ENCODE results near the gene GOLGA8K. TPM values are rescaled to one million over a fixed set of nuclear protein-coding genes. Genes with fewer than 3 reads are reported as not detected.
"Not testable (repeated sequence)": the region's sequence is repeated elsewhere in the genome, so short reads cannot be mapped to it uniquely, and the experiment has no call there.

The GOLGA8K gene, protein sequence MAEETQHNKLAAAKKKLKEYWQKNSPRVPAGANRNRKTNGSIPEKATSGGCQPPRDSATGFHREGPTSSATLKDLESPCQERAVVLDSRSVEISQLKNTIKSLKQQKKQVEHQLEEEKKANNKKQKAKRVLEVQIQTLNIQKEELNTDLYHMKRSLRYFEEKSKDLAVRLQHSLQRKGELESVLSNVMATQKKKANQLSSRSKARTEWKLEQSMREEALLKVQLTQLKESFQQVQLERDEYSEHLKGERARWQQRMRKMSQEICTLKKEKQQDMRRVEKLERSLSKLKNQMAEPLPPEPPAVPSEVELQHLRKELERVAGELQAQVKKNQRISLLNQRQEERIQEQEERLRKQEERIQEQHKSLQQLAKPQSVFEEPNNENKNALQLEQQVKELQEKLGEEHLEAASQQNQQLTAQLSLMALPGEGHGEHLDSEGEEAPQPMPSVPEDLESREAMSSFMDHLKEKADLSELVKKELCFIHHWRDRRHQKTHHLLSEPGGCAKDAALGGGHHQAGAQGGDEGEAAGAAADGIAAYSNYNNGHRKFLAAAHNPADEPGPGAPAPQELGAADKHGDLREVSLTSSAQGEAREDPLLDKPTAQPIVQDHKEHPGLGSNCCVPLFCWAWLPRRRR
- total RNA-seq: 1.2 and 1.9 TPM in 2 replicates

DNA sequence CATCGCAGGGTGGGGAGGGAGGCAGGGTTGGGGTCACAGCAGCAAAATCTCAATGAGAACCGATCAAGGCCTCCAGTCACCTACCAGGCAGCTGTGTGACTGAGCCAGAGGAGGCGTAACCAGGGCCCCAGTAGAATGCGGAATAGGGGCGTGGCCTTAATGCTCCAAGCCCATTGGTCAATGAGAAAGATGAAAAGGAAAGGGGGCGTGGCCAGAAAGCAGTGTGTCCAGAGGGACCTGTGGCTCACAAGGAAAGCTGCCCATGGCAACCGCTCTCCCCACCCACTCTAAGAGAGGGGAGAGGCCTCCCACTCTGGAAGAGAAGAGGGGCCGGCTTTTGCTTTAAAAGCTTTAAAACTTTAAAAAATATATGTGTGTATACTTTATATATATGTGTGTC lies at the start of gene GOLGA8K:
TSS of gene GOLGA8K (minus strand) at position 101 of the 400 bp plus-strand sequence. CDS start at position 3, 98 bp downstream.
- intact Hi-C loops (cut with micrococcal nuclease): not testable (repeated sequence)

DNA sequence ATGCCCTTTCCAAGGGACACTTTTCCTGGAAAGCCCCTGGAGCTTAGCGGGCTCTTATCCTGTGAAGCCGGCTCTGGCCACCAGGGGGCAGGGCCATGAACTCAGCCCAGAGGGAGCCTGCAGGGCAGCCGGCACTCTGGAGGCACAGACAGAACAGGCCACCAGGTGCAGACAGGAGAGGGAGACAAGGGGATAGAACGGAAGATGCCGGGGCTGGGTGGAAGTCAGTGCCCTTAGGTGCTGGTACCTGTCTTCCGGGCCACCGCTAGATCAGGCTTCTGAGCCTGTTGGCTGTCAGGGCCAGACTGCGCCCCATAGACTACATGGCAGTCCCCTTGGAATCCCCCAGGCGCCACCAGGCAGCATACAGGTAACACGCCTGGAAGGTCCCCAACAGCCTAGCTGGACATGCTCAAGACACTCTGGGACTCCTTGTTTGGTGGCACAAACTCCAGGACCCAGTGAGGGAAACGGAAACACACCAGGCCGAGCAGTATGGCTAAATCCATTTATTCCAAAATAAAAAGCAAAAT lies 37.4 kb upstream of the GOLGA8K start:
- intact Hi-C loops (cut with micrococcal nuclease): not testable (repeated sequence)

DNA sequence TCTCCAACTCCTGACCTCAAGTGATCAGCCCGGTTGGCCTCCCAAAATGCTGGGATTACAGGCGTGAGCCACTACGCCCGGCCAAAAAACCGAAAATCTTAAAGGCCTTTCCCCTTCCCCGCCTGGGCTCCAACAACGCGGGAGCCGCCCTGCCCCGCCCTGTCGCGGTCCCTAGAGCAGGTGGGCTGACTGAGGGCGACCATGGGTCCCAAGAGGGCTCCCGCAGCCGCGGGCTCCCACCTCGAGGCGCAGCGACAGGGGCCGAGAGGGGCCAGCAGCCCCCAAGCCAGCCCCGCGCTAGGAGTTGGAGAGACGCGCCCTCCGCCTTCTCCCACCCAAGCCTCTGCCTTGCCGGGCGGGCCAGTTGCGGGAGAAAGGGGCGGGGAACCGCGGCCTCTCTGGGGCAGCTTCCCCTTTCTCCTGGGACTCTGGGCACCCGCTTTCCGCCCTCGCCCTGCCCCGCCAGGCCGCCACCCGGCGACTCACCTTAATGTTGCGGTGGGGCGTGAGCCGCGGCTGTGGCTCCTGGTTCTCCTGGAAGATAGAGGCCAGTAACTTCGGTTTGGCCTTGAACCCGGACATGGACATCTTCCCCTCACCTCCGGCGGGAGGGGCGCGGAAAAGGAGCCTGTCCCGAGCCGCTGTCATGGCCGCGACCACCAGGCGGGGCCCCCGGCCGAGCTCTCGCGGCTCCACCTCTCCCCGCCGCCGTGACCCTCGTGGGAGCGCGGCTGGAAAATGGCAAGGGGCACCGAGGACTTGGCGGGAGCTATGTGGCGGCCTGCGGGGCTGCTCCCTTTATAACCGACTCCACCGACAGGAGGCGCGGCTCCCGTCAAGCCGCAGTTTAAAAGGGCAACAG lies 31.2 kb upstream of the GOLGA8K start:
- intact Hi-C loops (cut with micrococcal nuclease): not testable (repeated sequence)

DNA sequence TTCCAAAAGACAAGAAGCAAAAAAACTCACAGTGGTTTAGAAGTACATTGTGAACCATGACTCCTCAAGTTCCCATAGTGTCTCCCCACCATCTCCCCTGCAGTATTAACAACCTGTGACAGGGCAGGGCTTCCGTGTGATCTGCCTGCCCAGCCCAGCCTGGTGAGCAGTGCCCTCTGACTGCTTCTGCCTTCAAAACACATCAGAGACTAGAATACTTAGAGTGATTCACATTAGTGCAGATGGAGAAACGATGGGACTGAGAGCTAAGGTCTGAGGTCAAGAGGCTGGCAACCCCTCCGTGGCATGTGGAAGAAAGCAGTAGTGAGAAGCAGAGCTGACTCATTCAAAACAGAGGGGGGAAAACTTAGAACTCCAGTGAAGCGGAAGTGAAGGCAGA lies 24.5 kb upstream of the GOLGA8K start:
- intact Hi-C loops (cut with micrococcal nuclease): not testable (repeated sequence)

DNA sequence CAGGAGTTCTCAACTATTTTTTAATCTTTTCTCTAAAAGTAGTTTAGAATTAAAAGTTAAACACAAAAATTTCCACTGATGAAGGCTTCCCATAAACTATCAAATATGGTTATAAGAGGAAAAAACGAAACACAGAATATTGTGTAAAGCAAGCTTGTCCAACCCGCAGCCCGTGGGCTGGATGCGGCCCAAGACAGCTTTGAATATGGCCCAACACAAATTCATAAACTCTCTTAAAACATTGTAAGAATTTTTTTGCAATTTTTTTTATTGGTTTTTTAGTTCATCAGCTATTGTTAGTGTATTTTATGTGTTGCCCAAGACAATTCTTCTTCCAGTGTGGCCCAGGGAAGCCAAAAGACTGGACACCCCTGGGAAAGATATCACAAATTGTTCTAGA lies 23.4 kb upstream of the GOLGA8K start:
- intact Hi-C loops (cut with micrococcal nuclease): not testable (repeated sequence)

DNA sequence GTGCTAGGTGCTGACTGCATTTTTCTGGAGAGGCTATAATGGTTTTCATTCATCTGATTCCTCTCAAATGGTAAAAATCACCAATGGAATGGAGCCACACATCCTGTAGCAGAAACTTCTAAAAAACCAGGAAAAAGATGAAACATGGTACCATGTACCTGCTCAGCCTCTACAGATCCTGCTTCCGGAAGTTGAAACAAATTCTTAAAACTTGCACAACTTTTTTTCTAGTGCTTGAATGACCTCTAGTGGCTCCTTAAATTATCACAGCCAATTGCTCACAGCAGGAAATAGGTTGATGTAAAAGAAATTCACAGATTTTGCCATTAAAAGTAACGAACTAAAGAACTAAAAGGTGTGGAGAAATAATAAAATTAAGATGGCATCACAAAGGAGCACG lies 4.8 kb upstream of the GOLGA8K start:
- intact Hi-C loops (cut with micrococcal nuclease): not testable (repeated sequence)

DNA sequence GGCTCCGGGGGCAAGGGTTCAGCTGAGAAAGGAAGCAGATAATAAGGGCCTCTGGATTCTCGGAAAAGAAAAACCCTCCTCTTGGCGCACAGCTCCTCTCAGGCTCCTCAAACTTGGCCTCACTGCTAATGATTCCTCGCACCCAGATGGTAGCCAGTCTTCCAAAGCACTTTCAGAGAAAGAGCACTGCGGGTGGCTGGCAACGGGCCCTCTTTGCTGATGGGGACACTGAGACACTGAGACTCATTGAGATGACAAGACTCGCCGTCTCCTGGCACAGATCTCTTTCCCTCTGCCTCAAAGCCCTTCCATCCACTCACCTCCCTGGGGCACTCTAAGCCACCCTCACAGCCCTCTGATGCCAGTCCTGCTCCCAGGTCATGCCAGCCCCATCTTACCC lies 6.6 kb downstream of the GOLGA8K start:
- intact Hi-C loops (cut with micrococcal nuclease): not testable (repeated sequence)

DNA sequence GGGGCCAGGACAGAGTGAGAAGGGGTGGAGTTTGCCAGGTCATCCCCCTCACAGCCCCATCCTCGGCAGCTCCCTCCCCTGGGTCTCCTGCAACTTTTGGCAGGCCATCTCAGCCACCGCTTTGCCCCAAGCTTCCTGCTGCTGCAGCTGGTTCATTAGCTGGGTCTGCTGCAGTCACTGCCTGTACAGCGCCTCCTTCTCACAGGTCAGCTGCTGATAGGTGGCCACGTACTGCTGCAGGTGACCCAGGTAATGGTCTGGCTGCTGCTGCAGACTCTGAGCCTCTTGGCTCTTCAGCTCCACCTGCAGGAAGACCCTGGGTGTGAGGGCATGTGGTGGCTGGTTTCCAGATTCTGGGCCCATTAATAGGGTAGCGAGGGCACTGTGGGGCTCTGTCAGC lies 8.3 kb downstream of the GOLGA8K start:
- intact Hi-C loops (cut with micrococcal nuclease): not testable (repeated sequence)

DNA sequence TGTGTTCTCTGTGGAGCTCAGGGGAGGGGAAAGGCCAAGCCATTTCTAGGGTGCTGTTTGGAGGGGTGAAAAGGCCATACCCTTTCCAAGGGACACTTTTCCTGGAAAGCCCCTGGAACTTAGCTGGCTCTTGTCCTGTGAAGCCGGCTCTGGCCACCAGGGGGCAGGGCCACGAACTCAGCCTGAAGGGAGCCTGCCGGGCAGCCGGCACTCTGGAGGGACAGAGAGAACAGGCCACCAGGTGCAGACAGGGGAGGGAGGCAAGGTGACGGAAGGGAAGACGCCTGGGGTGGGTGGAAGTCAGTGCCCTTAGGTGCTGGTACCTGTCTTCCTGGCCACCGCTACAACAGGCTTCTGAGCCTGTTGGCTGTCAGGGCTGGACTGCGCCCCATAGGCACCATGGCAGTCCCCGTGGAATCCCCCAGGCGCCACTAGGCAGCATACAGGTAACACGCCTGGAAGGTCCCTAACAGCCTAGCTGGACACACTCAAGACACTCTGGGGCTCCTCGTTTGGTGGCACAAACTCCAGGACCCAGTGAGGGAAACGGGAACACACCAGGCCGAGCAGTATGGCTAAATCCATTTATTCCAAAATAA lies 14.9 kb downstream of the GOLGA8K start:
- intact Hi-C loops (cut with micrococcal nuclease): not testable (repeated sequence)

DNA sequence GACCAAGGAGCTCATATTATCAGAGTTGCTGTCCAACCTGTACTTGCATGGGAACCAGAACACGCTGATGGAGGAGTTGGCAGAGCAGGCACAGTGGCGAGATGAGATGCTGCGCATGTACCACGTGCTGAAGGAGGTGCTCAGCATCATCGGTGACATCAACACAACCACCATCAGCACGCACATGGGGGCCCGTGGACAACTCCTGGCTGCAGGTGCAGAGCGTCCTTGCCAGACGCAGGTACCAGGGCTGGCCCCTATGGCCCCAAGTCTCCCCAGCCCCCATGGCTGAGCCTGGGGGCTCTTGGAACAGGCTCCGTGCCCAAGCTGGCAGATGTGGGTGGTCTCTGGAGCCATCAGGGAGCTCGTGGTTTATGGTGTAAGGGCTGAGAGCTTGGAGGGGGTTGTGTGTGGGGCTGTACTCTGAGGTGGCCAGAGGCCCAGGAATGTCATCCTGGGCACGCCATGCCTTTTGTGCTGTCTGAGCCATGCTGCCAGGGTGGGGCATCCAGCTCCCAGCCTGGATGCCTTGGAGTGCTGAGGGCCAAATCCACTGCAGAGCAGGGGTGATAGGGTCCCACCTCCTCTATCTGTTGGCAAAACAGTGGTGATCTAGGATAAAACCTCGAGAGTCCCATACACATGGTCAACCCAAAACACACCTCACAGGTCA lies 17.1 kb downstream of the GOLGA8K start:
- intact Hi-C loops (cut with micrococcal nuclease): not testable (repeated sequence)

DNA sequence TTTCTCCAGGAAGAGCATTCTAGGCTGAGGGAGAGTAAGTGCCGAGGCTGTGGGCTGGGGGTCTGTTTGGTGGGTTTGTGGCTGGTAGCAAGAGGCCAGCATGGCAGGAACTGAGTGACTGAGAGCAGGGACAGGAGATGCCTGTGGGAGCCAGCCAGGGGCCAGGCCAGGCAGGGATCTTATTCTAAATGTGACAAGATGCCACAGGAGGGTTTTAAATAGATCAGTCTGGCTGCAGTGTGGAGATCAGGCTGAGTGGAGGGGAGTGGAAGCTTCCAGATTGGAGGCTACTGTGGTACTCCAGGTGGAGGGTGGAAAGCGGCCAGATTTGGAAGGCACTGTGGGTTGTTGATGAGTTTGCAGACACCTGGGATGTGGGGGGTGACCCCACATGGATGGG lies 28.9 kb downstream of the GOLGA8K start:
- intact Hi-C loops (cut with micrococcal nuclease): not testable (repeated sequence)

DNA sequence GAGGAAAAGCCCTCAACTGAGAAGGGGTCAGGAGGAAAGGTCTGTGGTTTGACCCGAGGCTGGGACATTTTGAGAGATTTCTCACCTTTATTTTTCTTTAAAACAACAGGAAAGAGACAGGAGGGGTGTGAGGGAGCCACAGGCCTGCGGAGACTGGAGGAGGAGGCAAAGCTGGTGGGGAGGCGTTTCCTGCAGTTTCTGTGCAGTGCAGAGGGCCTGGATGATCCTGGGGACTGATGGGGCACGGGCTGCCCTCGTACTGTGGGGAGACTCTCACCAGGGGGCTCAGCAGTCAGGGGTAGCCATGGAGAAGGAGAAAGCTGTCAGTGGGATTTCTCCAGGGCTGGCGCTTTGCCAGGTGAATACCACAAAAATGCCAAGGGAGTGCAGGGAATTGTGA lies 29.4 kb downstream of the GOLGA8K start:
- intact Hi-C loops (cut with micrococcal nuclease): not testable (repeated sequence)

DNA sequence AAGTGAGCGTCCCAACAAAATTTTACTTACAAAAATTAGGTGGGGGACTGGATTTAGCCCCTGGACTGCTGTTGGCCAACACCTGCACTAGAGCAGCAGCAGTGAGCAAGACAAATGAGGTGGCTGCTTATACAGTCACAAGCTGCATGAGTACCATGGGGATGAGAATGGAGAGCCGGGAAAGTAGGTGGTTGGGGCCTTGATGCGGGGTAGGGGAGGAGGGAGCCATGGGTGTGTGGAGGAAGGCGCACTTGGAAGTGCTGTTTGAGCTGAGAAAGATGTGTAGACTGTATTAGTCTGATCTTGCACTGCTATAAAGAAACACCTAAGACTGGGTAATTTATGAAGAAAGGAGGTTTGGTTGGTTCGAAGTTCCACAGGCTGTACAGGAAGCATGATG lies 31.0 kb downstream of the GOLGA8K start:
- intact Hi-C loops (cut with micrococcal nuclease): not testable (repeated sequence)

DNA sequence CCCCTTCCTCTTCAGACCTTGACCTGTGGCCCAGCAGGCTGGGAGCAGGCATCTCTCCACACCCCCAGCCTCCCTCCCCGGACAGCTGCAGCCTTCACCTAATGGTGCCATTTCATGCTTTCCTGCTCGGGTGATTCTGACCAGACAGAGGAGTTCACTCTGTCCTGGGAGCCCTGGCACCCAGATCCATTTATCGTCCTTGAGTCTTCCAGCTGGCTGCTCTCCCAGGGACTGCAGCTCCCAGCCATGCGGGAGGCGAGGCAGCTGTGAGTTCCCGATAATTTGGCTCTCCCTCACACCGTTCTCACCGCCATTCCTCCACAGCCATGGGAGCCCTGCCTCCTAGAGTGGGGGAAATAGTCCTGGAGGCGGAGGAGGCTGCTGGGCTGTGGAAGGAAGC lies 32.6 kb downstream of the GOLGA8K start:
- intact Hi-C loops (cut with micrococcal nuclease): not testable (repeated sequence)

DNA sequence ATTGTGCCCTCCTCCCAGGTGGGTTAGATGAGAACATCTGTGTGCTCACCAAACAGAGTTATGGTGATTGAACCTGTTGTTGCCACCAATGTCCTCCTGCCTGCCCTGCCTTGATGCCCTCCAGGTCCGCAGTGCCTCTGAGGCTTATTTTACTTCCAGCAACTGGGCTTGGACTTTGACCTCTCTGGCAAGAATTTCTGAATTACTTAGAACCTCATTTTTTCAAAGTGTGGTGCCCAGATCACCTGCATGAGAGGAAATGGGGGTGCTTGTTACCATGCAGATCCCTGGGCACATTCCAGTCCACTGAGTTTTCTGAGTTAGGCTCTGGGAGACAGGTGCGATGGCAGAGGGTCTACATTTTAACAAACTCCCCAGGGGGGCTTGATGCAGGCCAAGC lies 33.0 kb downstream of the GOLGA8K start:
- intact Hi-C loops (cut with micrococcal nuclease): not testable (repeated sequence)

DNA sequence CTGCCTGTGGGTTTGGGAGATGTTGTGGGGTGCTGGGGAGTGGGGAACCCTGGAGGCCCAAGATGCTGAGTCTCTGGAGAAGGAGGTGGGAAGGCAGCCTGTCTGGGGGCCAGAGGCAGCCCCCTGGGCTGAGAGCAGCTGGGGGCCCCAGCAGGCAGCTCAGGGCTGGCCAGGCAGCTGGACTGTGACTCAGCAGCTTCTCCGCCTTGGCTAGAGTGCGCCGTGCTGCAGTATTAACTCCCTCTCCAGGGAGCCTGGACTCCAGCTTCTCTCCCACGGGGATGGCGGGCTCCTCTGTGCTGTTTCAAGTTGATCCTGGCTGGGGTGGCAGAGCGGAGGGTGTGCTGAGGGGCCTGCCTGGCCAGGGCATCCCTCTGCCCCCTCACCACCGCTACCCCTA lies 36.6 kb downstream of the GOLGA8K start:
- intact Hi-C loops (cut with micrococcal nuclease): not testable (repeated sequence)

DNA sequence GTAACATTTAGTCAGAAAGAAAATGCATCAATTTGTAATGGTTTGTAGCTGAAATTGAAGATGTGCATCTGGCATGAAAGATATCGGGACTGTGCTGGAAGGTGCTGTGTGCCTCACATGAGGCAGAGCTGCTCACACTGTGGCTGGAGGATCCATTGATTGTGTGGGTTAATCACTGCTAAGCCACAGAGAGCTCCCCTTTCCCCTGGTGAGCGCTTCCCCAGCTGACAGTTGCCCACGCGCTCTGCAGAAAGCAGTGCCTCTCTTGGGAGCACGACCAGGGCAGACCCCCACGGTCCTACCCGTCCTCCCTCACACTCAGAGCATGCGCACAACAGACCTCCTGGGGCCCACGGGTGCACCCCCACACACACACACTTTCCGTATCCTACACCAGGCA lies 37.1 kb downstream of the GOLGA8K start:
- intact Hi-C loops (cut with micrococcal nuclease): not testable (repeated sequence)

DNA sequence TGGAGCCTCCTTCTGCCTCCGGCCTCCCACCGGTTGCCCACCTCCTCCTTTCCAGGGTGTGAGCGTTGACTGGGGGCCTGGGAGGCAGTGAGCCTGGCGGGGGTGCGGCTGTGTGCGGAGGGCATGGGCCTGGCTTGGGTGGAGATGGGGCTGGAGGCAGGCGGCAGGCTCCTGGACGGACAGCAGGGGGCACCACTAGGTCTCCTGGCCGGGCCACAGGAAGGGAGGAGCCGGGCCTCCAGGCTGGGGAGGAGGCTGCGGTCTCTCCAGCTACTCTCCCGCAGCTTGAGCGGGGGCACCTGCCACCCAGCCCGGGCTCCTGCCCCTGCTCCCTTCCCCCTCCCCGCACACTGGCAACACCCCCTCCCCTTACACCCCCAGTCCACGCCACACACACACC lies 38.1 kb downstream of the GOLGA8K start:
- intact Hi-C loops (cut with micrococcal nuclease): not testable (repeated sequence)

DNA sequence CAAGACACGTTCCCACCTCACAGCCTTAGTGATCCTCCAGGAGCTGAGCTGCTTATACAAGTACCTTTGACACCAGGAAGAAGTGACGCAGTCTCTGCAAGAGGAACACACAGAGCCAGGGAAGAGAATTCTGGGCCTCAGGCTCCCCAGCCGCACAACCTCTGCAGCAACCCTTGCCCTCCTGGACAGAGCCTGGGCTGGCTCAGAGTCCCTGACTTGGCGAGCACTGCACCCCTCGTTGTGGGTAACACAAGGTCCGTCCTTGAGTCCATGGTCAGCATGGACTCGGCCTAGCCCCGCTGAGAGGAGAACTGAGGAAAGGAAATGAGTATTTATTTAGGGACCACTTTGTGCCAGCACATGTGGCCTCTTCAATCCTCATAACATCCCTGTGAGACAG lies 39.6 kb downstream of the GOLGA8K start:
- intact Hi-C loops (cut with micrococcal nuclease): not testable (repeated sequence)

DNA sequence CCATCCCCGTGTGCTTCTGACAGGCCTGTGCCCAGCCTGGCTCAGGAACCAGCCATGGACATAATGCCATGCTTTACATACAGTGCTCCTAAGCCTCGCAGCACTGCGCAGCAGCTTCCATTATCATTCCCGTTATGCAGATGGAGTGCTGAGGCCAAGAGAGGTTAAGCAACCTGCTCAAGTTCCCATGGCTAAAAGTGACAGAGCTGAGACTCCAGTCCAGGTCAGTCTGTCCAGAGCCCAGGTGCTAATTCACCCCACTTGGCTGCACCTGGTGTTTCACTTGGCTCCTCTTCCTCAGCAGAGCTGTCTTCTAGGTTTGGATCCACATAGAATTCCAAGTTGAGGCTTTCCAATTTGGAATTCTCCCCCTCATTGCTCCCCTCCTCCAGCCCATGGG lies 41.4 kb downstream of the GOLGA8K start:
- intact Hi-C loops (cut with micrococcal nuclease): not testable (repeated sequence)

DNA sequence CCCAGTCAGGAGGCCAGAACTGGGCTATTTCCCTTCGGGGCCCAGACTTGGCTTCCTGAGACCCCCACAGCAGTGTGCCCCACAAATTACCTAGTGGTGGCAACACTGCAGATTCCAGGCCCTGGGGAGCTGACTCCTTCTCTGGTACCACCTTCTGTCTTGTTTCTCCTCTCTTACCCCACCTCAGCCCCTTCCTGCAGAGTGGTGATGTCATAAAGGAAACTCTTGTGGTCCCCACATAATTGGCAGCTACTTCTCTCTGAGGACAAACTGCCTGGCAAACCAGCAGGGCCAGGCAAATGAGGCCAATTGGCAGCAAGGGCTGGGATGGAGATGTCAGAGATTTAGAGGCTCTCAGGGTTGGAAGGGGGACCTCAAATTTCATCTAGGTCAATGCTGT lies 44.6 kb downstream of the GOLGA8K start:
- intact Hi-C loops (cut with micrococcal nuclease): not testable (repeated sequence)
